ENCODE data around the gene TAGAP.
"Not testable (repeated sequence)": the region's sequence is repeated elsewhere in the genome, so short reads cannot be mapped to it uniquely, and the experiment has no call there.

The TAGAP gene

GRCh38 chr6:159042826-159043181 lies 2.0 kb downstream of the TAGAP start:
- H3K79me2 ChIP-seq (ENCODE audit: control insufficient read depth, insufficient read depth, low read length, unreplicated experiment): no peaks in the 10 kb centered on the region
- H3K4me3 ChIP-seq (ENCODE audit: low read depth, low read length): peak overlapping the region; percentile 70
- H2AFZ ChIP-seq (ENCODE audit: low read length, unreplicated experiment): no peak overlapping the region
- H3K27me3 ChIP-seq (ENCODE audit: insufficient read depth, low read length): peaks cover 33% of the 10 kb centered on the region
- H3K36me3 ChIP-seq (ENCODE audit: insufficient read depth, low read length): no peaks in the 10 kb centered on the region
- H3K4me1 ChIP-seq (ENCODE audit: control insufficient read depth, insufficient read depth, low read length, unreplicated experiment): no peaks in the 10 kb centered on the region
- no peak overlapping the region for H3K27ac ChIP-seq (ENCODE audit: low read depth, low read length)

DNA sequence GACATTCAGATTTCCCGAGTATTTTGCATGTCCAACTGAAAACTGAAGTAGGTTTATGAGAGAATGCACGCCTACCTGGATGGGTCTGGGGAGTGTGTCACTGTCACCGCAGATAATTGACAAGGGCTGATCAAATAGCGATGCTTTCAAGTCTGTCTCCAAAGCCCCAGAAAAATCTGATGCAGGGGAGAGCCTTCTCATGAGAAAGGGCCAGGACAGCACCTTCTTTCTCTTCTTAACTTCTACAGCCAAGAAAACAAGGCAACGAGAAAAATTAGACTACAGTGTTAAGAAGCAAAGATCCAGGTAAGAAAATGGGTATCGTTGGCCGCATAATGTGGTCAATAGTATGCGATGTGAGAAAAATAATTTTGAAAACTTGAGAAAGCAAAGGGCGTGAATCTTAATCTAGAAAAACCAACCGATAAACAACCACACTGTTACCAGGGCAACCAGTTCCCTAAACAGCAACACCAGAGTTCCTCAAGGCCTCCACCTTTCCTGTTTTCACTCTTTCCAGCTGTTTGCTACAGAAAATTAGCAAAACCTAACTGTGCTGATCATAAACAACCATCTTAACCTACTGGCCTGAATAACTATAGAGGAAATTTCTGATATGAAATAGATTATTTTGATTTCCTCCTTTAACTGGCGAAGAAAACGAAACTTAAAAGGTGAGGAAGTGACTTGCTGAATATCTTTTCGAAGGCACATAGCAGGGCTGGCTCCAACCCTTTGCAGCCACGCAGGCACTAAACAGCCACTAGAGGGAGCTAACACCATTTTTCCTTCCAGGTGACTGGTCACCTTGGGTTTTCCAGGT lies 2.6 kb downstream of the TAGAP start:
- Histone ChIP-seq H3K4me1 (ENCODE audit: control insufficient read depth, insufficient read depth, low read length, unreplicated experiment) (no peaks in the 10 kb centered on the region), H3K27ac (ENCODE audit: low read depth, low read length) (peak overlapping the region; percentile 24; the same call in 1 of the 2 replicates), H3K4me3 (ENCODE audit: low read depth, low read length) (peak overlapping the region; percentile 70), H2AFZ (ENCODE audit: low read length, unreplicated experiment) (peak overlapping the region; percentile 96), H3K27me3 (ENCODE audit: insufficient read depth, low read length) (peaks cover 27% of the 10 kb centered on the region), H3K79me2 (ENCODE audit: control insufficient read depth, insufficient read depth, low read length, unreplicated experiment) (no peaks in the 10 kb centered on the region), H3K36me3 (ENCODE audit: insufficient read depth, low read length) (no peaks in the 10 kb centered on the region)

GRCh38 chr6:159041181-159041580 lies 3.6 kb downstream of the TAGAP start:
- Histone ChIP-seq H3K27me3 (ENCODE audit: insufficient read depth, low read length) (peaks cover 21% of the 10 kb centered on the region), H3K79me2 (ENCODE audit: control insufficient read depth, insufficient read depth, low read length, unreplicated experiment) (no peaks in the 10 kb centered on the region), H3K36me3 (ENCODE audit: insufficient read depth, low read length) (no peaks in the 10 kb centered on the region), H3K4me1 (ENCODE audit: control insufficient read depth, insufficient read depth, low read length, unreplicated experiment) (no peaks in the 10 kb centered on the region), H3K27ac (ENCODE audit: low read depth, low read length) (no peak overlapping the region), H3K4me3 (ENCODE audit: low read depth, low read length) (no peak overlapping the region), H2AFZ (ENCODE audit: low read length, unreplicated experiment) (no peak overlapping the region)

DNA sequence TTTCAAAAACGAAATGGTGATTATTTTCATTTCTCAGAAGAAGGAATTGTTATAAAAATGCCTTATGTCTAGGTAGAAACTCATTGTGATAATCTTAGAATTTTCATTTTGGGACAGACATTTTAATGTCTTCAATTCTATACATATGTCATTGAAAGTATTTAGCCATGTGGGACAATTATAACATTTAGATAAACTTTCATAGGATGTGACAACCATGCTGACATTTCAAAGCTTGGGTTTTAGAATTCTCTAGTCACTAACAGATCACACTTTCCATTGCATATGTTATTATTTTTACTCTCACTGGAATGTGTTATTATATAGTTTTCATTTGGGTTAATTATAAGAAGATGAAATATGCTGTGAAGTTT lies 4.9 kb downstream of the TAGAP start:
- Histone ChIP-seq H3K36me3 (ENCODE audit: insufficient read depth, low read length) (no peaks in the 10 kb centered on the region), H2AFZ (ENCODE audit: low read length, unreplicated experiment) (no peak overlapping the region), H3K79me2 (ENCODE audit: control insufficient read depth, insufficient read depth, low read length, unreplicated experiment) (no peaks in the 10 kb centered on the region), H3K4me3 (ENCODE audit: low read depth, low read length) (no peak overlapping the region), H3K4me1 (ENCODE audit: control insufficient read depth, insufficient read depth, low read length, unreplicated experiment) (no peaks in the 10 kb centered on the region), H3K27ac (ENCODE audit: low read depth, low read length) (no peak overlapping the region), H3K27me3 (ENCODE audit: insufficient read depth, low read length) (peaks cover 11% of the 10 kb centered on the region)

DNA sequence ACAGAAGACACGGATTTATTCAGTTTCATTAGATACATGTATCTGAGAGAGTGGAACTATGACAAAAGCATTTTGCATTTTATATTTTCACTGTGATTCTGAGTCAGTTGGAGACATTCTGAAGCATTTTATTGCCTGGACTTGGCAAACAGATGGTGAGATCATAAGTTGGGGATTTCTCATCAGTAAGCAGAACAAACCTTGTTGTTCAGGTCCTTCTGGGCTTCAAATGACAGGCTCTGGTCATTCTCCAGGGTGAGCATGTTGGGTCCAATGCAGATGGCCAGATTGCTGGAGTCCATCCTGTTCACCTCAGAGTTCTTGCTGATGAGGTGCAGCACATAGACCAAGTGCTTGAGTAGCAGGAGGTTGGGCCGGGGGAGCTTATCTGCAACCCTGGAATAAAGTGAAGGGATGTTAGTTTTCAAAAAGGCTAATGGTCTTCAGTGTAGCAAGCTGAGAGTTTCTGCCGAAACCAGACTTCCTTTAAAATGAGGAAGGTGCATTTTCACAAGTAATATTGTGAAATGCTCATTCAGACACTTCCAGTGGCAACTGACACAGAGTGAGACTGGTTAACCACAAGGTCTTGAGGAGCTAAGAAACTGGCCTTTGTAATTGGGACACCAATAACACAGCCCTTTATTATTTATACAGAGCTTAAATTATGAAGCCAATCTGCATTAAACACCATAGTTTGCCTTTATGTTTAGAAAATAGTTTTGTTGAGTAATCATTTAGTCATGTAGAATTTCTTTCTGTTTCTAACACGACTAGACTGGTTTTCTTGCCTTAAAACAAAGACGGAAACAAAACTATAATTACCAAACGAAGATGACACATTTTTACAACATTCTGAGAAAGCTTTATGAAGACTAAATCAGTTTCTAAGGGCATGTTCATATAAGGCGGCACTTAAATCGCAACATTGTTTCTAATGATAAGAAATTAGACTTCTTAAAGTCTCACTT lies 5.6 kb downstream of the TAGAP start:
- Histone ChIP-seq H3K79me2 (ENCODE audit: control insufficient read depth, insufficient read depth, low read length, unreplicated experiment) (no peaks in the 10 kb centered on the region), H3K4me3 (ENCODE audit: low read depth, low read length) (no peak overlapping the region), H3K4me1 (ENCODE audit: control insufficient read depth, insufficient read depth, low read length, unreplicated experiment) (no peaks in the 10 kb centered on the region), H3K27me3 (ENCODE audit: insufficient read depth, low read length) (peaks cover 5% of the 10 kb centered on the region), H3K36me3 (ENCODE audit: insufficient read depth, low read length) (no peaks in the 10 kb centered on the region), H2AFZ (ENCODE audit: low read length, unreplicated experiment) (no peak overlapping the region), H3K27ac (ENCODE audit: low read depth, low read length) (no peak overlapping the region)

DNA sequence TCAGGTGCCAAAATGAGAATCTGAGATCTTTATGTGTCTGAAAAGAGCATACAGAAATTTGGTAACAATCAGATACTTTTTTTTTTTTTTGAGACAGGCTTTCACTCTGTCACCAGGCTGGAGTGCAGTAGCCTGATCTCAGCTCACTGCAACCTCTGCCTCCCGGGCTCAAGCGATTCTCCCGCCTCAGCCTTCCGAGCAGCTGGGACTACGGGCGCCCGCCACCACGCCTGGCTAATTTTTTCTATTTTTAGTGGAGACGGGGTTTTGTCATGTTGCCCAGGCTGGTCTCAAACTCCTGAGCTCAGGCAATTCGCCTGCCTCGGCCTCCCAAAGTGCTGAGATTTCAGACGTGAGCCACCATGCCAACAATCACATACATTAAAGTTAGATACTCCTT lies 6.5 kb downstream of the TAGAP start:
- not testable (repeated sequence) for H3K27me3 ChIP-seq (ENCODE audit: insufficient read depth, low read length); H3K4me1 ChIP-seq (ENCODE audit: control insufficient read depth, insufficient read depth, low read length, unreplicated experiment); H2AFZ ChIP-seq (ENCODE audit: low read length, unreplicated experiment); H3K79me2 ChIP-seq (ENCODE audit: control insufficient read depth, insufficient read depth, low read length, unreplicated experiment); H3K4me3 ChIP-seq (ENCODE audit: low read depth, low read length); H3K36me3 ChIP-seq (ENCODE audit: insufficient read depth, low read length); H3K27ac ChIP-seq (ENCODE audit: low read depth, low read length)

GRCh38 chr6:159037756-159038290 lies 7.0 kb downstream of the TAGAP start:
- Histone ChIP-seq H3K79me2 (ENCODE audit: control insufficient read depth, insufficient read depth, low read length, unreplicated experiment) (no peaks in the 10 kb centered on the region), H3K4me1 (ENCODE audit: control insufficient read depth, insufficient read depth, low read length, unreplicated experiment) (no peaks in the 10 kb centered on the region), H3K27me3 (ENCODE audit: insufficient read depth, low read length) (no peaks in the 10 kb centered on the region), H3K36me3 (ENCODE audit: insufficient read depth, low read length) (no peaks in the 10 kb centered on the region), H3K4me3 (ENCODE audit: low read depth, low read length) (no peak overlapping the region), H2AFZ (ENCODE audit: low read length, unreplicated experiment) (no peak overlapping the region), H3K27ac (ENCODE audit: low read depth, low read length) (no peak overlapping the region)

DNA sequence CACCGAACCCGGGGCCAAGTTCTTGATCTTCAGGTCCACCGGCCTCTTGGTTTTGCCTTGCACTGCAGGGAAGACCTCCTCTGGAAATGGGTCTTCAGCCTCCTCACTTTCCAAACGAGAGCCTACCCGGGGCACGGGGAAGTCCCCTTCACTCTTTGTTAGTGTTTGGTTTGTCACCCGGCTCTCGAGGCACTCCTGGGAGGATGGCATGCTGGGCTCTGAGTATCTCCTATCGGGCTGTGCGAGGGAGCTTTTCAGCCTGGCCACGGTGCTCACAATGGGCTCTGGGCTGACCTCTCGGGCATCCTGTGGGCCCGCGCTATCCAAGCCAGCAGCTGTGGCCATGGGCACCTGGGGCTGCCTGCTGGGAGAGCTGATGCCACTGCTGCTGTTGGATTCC lies 8.1 kb downstream of the TAGAP start:
- H3K79me2 ChIP-seq (ENCODE audit: control insufficient read depth, insufficient read depth, low read length, unreplicated experiment): no peaks in the 10 kb centered on the region
- no peaks in the 10 kb centered on the region for H3K27me3 ChIP-seq (ENCODE audit: insufficient read depth, low read length)
- H3K27ac ChIP-seq (ENCODE audit: low read depth, low read length): no peak overlapping the region
- H2AFZ ChIP-seq (ENCODE audit: low read length, unreplicated experiment): no peak overlapping the region
- no peaks in the 10 kb centered on the region for H3K4me1 ChIP-seq (ENCODE audit: control insufficient read depth, insufficient read depth, low read length, unreplicated experiment)
- H3K36me3 ChIP-seq (ENCODE audit: insufficient read depth, low read length): no peaks in the 10 kb centered on the region
- no peak overlapping the region for H3K4me3 ChIP-seq (ENCODE audit: low read depth, low read length)

DNA sequence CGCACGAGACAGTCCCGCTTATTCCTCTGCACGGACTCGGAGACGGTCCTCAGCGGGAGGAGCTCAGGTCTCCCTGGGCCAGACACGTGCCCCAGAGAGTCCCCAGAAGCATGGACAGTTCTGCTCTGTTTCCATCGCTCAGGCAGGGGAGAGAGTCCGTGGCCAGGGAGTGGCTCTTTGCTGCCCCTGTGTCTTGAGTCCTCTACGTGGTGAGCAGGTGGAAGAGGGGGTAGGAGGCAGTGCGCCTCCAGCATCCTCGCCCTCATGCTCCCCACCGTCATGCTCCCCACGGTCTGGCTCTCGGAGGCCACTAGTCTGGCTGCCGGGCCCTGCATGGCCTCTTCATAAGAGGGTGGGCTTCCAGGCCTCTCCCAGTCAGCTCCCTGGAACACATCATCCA lies 8.9 kb downstream of the TAGAP start:
- H3K79me2 ChIP-seq (ENCODE audit: control insufficient read depth, insufficient read depth, low read length, unreplicated experiment): no peaks in the 10 kb centered on the region
- no peaks in the 10 kb centered on the region for H3K4me1 ChIP-seq (ENCODE audit: control insufficient read depth, insufficient read depth, low read length, unreplicated experiment)

GRCh38 chr6:159033160-159034049 lies 11.4 kb downstream of the TAGAP start:
- Histone ChIP-seq H3K36me3 (ENCODE audit: insufficient read depth, low read length) (no peaks in the 10 kb centered on the region), H3K27ac (ENCODE audit: low read depth, low read length) (no peak overlapping the region), H3K79me2 (ENCODE audit: control insufficient read depth, insufficient read depth, low read length, unreplicated experiment) (no peaks in the 10 kb centered on the region), H2AFZ (ENCODE audit: low read length, unreplicated experiment) (no peak overlapping the region), H3K4me1 (ENCODE audit: control insufficient read depth, insufficient read depth, low read length, unreplicated experiment) (no peaks in the 10 kb centered on the region), H3K27me3 (ENCODE audit: insufficient read depth, low read length) (no peaks in the 10 kb centered on the region), H3K4me3 (ENCODE audit: low read depth, low read length) (no peak overlapping the region)

More for the DNA sequence above, 8.9 kb downstream of the TAGAP start:
- Histone ChIP-seq H3K27ac (ENCODE audit: low read depth, low read length) (no peak overlapping the region), H3K36me3 (ENCODE audit: insufficient read depth, low read length) (no peaks in the 10 kb centered on the region), H3K27me3 (ENCODE audit: insufficient read depth, low read length) (no peaks in the 10 kb centered on the region), H3K4me3 (ENCODE audit: low read depth, low read length) (no peak overlapping the region), H2AFZ (ENCODE audit: low read length, unreplicated experiment) (no peak overlapping the region)

Measured in ACC112 (cell line).